SH-SY5Y (cell line): Measurements from ENCODE around the gene STX4.

Source experiments
- GATA2 ChIP-seq: IDR thresholded peaks from 2 replicates; pipeline ENCODE4 v1.6.1; 2011; ENCODE audit warnings: mild to moderate bottlenecking, low read depth, low read length
- GATA3 ChIP-seq: IDR thresholded peaks from 2 replicates; pipeline ENCODE4 v1.6.1; 2011; ENCODE audit warnings: low read depth, mild to moderate bottlenecking, low read length, moderate library complexity

- no peak for TF ChIP-seq GATA3
- TF ChIP-seq GATA2: no peak
These were observed 34.3 kb upstream of the STX4 start for GRCh38 chr16:30998852-30999761.
